ENCODE measurements around the gene BARHL1.

The BARHL1 gene

DNA sequence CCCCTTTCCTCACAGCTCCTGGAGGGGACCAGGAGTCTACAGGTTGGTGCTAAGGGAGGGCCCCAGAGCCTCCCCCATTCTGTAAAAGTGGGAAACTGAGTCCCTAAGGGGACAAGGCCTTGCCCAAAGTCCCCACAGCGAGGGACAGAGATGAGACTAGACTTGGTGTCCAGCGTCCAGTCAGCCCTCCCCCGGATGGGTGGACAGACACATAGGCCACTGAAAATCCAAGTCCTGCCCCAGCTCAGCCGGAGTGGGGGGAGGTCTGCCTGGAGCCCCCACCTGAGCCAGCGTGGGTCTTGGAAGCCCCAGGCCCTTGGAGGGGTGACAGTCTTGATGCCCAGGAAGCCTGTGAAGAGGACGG, 5.2 kb downstream of the BARHL1 start:
- DNase-seq (ENCODE audit: low read depth, low spot score) = no peak

DNA sequence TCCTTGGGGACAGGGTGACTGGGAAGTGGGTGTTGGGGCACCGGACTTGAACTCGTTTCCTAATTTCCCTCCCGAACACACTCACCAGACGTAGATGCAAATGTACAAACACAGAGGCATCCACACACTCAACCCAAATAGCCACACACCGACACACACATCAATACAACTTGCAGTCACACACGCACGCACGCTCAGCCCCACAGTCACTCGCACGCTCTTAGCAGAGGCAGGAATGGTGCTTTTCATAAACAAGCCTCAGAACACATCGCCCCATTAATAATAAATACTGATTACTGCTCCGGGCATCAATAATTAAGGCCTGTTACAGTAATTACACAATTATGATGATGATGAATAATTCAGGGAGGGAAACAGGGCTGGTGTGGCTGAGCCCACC, 5.7 kb downstream of the BARHL1 start:
- DNase-seq (ENCODE audit: low read depth, low spot score) = no peak

DNA sequence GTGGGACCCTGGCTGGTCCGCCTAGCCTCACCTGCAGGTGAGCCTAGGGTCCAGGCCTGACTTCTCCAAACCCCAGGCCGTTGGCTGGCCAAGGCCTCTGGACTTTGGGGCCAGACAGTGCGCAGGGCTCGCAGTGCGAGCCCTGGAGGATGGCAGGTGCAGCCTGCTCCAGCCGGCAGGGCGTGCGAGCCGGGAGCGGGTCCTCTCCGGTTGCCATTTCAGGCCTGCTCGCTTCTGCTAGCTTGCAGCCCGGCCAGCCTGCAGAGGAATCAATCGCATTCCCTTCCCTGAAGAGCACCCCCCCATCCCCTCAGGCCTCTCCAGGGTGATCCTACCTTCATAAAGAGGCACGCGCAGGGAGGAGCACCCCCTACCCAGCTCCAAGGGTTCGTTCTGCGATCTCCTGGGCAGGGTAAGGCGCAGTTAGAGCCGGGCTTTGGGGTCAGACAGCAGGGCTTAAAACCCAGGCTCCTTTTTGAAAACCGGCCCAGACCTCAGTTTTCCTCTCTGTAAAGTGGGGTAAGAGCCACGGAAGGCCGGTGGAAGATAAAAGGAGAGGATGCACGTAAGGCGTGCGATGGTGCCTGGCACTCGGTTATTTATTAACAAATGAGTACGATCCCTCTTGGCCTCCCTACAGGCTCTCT, 6.2 kb downstream of the BARHL1 start:
- no peak for DNase-seq (ENCODE audit: low read depth, low spot score)

DNA sequence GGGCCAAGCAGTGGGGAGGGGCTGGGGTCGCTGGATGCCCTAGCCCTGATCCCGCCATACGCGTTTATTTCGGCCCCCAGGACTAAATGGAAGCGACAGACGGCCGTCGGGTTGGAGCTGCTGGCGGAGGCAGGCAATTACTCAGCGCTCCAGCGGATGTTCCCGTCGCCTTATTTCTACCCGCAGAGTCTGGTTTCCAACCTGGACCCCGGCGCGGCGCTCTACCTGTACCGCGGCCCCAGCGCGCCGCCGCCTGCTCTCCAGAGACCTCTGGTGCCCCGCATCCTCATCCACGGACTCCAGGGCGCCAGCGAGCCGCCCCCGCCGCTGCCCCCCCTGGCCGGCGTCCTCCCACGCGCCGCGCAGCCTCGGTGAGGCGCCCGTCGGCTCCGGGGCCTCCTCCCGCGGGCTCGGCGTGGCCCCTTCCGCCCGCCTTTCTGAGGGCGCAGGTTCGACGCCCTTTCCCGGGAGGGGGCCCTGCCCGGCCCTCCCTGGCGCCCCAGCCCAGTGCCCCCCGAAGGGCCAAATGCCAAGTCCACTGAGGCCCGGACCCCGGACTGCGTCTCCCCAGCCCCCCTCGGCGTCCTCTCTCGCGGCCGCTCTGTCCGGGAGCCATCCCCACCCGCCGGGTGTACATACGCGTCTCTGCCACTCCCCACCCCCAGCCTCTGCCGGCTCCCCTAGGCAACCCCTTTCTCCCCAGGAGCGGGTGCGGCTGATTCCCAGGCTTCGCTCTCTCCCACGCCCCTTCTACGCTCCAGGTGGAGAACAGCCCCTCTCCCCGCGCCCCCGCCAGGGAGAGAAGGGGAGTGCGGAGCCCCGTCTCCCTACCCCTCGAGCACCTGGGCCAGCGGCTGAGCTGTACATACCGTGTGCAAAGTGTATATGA, 7.0 kb downstream of the BARHL1 start:
- DNase-seq (ENCODE audit: low read depth, low spot score) = no peak

DNA sequence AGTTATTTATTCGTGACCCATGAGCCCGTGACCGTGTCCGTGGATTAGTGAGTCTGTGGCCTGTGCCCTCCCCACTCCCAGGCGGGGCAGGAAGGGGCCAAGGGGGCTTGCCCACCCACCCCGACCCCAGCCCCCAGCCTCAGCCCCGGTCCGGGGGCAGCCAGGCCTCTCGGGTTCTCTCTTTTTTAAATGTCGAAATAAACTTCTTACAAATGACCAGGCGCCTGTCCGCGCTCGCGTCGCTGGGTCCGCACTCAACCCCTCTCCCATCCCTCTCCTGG, 7.6 kb downstream of the BARHL1 start:
- no peak for DNase-seq (ENCODE audit: low read depth, low spot score)

DNA sequence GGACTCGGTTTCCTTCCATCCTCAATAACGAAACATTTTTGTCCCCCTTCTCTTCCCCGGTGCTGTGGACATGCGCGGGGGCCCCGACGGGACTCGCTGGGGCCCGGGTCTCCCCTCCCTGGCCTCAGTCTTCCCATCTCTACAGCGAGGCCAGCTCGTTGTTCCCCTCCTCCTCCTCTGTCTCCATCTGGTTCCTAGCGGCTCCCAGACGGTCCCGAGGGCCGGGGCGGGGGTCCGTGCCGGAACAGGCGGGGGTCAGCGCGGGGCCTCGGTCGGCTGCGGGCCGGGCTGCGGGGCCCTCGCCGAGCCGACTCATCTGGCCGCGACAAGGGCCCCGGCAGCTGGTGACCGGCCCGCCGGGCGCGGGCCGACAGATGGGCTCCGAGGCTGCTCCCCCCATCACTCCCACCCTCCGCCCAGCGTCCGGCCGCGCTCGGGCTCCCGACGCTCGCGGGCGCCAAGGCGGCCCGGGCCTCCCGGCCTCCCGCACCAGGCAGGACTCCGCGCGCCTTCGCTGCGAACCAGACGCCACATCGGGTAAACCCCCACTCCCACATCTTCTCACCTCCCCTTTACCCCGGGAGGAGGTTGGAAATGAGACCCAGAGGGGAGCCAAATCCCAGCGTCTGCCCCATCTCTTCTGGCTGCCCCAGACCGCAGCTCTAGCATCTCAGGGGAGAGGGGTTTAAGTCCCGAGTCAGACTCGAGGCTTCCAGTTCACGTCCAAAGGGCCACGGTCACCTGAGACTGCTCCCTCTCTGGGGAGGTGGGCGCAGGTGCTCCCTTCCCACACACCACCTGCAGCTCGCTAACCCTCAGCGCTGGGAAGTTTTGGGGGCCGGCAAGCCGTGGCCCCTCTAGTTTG, 8.1 kb downstream of the BARHL1 start:
- no peak for DNase-seq (ENCODE audit: low read depth, low spot score)

DNA sequence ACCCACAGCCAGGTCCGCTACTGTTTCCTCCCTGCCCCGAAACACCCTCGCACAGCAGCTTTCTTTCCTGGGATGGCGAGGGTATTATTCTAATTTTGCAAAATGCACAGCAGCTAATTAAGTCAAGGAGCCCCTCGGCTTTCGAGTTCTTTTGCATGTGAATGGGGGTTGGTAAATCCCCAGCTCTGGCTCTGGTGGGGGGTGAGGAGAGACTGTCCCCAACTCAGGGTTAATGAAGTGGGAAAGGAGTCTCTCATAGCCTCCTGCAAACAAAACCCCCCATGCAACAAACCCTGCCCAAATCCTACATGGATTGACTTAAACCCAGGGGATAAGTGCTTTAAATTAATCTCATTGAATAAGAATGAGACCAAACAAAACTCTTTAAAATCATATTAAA, 8.8 kb downstream of the BARHL1 start:
- DNase-seq (ENCODE audit: low read depth, low spot score) = no peak

DNA sequence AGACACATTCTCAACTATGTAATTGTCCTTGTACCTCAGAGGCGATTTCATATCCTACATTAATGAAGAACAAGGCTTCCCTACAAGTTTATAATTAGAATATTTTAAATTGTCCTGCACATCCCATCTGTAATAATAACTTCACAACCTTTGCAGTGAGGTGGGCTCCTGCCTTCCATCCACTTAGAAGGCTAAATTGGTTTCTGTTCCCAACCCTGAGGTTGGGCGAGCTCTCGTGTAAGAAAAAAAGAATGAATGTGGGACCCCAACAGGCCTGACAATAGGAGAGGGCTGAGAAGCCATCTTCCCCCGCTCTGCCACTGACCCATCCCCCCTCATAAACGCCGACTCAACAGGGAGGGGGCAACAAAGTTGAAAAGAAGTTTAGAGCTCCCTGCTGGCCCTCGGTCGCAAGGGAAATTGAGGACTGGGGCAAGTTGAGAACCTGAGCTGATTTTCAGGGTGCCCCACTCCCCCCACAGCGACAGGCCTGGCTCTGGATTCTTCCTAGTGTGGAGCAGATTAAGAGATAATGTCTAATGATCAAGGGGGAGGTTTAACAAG, 9.4 kb downstream of the BARHL1 start:
- no peak for DNase-seq (ENCODE audit: low read depth, low spot score)

DNA sequence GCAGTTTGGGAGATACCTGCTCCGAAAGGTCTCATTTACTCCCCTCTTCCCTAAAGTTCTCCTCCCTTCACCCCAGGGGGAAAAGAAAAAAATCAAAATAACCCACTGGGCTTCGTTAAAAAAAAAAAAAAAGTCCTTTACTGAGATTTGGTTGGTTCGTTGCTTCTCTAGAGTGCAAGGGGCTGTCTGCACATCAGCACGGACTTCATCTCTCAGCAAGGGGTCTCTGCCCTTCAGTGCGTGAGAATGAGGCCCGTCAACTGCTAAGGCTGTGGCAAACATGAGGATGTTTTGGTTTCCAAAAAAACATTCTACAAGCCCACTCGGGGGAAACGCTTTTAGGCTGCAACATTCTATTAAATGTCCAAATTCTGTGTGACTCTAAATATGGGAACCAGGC, 10.0 kb downstream of the BARHL1 start:
- DNase-seq (ENCODE audit: low read depth, low spot score) = no peak

DNA sequence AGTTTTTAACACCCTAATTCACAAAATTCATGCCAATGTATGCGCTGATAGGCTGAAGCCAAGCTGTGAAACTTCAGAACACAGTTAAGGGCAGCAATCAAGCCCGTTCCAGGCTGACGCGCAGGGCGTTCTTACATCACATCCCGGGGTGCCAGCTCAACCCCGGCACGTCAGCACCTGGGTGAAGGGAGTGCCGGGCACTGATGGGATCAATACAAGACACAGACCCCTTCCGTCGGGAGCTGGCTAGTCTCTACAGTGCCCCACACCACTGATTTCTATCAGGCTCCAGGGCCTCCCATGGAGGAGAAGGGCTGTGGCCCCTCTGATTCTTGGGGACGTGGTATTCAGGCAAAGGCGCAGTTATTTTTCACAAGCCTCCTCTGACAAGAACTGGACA, 12.0 kb downstream of the BARHL1 start:
- DNase-seq (ENCODE audit: low read depth, low spot score) = no peak

DNA sequence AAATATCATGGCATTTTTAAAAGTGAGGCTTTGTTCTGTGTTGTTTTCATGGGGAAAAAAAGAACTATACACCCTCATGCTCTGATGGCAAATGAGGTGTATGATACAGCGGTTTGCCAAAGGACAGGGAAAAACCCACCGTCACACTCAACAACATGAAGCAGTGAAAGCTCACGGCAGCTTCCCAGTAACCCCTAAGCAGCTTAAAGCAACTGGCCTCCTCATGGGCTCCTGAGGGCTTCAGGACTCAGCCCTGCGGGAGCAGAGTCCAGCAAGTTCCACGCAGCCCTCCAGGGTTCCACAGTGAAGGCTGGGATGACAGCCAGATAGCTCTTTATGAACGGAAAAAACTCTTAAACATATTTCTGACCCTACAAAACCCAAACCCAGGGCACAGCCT, 12.9 kb downstream of the BARHL1 start:
- no peak for DNase-seq (ENCODE audit: low read depth, low spot score)

DNA sequence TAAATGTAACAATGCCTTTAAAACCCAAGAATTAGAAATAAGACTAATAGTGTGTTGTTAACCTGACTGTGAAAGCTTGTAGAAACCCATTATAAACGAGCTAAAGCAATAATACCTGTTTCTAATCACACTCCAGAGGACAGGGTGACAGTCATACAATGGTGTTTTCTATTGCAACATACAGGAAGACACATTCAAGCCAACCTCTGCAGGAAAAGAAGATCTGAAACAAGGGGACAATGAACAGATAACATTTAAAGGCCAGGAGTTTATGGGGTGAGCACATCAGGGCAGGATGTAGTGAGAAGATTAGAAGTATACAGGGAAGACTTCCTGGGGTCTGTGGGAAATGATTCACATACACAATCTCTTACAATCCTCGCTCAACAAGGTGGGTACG, 13.8 kb downstream of the BARHL1 start:
- no peak for DNase-seq (ENCODE audit: low read depth, low spot score)

DNA sequence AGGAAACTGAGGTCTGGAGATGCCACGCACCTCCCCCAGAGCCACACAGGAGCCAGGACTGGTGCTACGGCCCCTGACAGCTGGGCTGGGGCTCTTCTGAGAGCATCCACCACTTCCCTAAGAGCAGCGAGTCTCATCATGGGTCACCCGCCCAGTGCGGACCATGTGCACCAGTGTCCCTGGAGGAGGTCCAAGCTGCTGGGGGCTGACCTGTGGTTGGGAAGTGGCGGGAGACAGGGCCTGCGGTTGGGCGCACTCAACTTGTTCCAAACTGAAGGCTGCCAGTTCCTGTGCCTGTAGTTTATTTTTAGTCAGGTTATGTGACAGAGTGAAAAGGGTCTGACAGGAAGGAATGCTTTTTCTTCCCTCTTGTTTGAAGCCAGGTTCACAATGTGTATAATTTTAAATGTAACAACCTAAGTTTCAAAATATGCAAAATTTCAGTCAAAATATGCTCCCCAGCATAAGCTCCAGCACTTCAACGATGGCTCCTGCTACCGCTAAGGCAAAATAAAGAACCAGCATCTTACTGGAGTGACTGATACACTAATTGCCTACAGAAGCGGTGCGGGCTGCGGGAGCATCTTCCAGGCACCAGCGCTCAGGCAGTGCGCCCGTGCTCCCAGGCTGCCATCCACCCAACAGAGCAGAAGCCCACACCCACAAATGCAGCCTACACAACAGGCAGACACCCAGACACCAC, 14.8 kb downstream of the BARHL1 start:
- no peak for DNase-seq (ENCODE audit: low read depth, low spot score)

DNA sequence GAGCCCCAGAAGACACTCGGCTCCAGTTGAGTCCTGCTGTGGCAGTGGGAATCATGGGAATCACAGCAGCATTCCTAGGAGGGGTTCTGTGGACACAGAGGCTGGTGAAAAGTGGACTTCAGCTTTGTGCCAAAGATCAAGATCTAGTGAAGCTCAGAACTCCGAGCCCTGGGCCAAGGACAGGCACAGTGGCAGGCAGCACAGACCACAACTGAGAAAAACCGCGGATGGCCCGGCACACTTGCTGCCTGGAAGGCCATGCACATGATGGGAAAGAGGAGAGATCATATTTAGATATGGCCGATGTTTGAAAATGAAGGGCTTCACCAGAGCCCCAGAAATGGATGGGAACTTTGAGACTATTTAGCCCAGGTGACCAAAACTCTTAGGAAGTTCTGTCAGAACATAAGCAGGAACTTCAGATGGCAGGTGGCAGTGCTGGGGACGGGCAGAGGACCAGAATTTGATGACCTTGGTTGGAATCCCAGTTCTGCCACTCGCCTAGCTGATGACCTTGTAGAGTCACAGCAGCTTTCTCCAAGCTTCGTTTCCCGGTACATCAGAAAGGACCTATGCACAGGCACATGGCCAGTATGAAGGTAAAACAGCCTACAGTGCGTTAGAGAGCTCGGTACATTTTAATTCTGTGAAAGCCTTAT, 18.0 kb downstream of the BARHL1 start:
- DNase-seq (ENCODE audit: low read depth, low spot score) = no peak

DNA sequence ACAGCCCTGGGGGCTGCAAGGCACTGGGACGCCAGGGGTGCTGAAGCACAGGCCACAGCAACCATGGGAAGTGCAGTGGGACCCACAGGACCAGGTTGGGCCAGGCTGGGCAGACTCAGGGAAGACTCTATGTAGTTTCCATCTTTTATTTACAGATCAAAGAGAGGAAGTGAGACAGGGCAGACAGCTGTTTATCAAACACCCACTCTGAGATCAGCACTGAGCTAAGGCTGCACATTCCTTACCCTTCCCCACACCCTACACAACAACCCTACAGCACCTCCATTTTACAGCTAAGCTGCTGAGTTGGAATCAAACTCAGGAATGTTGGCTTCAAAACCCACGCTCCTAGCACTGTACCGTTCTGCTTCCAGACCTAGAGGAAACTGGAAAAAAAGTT, 19.8 kb downstream of the BARHL1 start:
- no peak for DNase-seq (ENCODE audit: low read depth, low spot score)

DNA sequence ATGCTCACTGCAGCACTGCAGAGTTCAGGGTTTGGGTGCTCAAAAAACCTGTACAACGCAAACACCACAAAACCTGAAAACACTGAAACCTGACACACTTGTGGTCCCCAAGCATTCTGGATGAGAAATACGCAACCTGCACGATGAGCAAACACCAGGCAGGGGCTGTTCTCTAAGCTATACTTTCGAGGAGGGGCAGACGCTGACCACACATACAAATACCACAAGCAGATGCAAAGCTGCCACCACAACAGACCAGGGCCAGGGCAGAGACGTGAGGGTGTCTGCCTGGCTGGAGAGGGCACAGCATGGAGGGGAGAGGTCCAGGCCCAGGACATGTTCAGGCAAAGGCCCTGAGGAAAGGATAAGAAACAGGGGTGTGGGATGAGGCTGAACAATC, 23.0 kb downstream of the BARHL1 start:
- no peak for DNase-seq (ENCODE audit: low read depth, low spot score)

DNA sequence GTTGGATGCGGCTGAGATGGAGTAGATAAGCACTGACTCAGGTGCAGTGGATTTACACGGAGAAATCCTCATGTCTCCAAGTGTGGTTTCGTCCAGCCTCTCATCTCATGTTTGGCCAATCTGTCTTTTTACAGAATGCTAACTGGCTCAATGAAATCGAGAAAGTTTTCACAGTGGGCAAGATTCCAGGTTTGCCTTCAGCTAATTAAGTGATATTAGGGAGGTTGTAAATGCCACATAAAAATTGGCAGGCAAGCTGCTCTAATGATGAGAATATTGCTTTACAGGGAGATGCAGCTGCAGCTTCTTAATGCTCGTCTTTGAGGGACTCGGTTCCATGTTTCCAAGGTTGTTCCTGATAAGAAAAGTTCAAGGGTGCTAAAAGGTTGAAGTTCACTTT, 23.7 kb downstream of the BARHL1 start:
- DNase-seq (ENCODE audit: low read depth, low spot score) = no peak

DNA sequence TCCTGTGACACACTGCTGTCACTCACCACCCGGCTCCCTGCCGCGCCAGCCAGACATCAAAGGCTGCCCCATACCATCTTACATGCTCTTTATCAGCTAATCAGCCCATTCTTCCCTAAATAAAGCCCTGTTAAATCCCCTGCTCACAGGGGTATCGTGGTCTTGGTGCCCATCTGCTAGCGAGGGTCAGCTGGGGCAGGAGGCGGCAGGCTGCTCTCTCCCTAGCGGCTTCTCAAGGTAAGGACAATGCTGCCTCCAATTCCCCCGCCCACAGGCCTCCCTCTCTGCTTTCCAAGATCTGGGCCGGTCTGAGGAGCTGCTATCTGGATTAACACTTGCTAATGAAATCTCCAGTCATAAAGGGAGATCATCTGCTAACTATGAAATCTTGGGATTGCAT, 26.8 kb downstream of the BARHL1 start:
- DNase-seq (ENCODE audit: low read depth, low spot score) = no peak

DNA sequence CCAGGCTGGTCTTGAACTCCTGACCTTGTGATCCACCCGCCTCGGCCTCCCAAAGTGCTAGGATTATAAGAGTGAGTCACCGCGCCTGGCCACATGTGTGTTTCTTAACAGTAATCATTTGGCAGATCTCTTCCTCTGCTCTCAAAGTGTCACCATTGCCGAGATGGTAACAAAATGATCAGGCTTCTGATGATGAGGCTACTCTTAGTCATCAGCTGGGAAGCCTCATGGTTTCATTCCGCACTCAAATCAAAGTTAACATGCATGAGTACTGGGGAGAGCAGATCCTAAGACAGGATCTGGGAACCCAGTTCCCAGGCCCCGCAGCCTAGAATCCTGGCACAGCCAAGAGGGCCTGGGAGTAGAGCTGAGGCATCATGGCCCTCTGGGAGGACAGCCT, 27.4 kb downstream of the BARHL1 start:
- no peak for DNase-seq (ENCODE audit: low read depth, low spot score)

DNA sequence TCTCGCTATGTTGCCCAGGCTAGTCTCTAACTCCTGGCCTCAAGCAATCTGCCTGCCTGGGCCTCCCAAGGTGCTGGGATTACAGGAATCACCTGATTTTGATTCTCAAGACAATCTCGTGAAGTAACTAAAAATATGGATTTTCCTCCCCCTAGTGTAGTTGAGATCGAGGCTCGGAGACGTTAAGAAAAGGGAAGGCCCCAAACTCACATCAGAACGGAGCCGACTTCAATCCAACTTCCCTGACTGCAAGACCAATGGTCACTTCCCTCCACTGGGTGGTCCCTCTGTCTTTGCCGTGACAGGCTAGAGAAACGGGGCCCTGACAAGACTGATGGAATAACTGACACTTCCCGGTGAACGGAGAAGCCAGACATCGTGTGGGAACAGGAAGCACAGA, 28.3 kb downstream of the BARHL1 start:
- DNase-seq (ENCODE audit: low read depth, low spot score) = no peak

DNA sequence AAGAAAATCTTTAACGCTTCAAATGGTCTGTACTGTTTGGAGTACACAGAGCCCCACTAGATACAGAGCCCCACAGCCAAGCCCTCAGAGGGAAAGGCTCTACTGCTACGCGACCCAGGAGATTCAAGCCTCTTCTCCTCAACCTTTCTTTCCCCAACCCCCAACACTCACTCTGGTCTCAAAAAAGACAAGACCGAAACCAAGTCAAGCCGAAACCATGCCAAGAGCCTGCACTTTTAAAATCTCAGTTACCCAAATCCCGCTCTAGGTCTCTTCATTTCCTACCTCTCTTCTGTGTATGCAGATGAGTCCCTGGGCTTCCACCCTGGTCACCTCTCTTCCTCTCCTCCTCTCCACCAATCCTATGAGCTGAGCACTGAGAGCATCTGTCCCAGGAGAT, 31.9 kb downstream of the BARHL1 start:
- DNase-seq (ENCODE audit: low read depth, low spot score) = no peak

All from smooth muscle cell of the brain vasculature (primary cell).